MM.1S (cell line): ENCODE measurements around the gene NUMA1.

ENCODE experiments used
- CTCF ChIP-seq: fragments of 300-600 bp; sonication (generic); IDR thresholded peaks from 2 replicates; pipeline ENCODE4 v1.5.1; 2016; ENCODE audit warnings: antibody characterized with exemption, low read length, mixed read lengths
- EZH2 ChIP-seq: fragments of 300-600 bp; sonication (generic); optimal IDR thresholded peaks from 2 replicates; pipeline ENCODE3; 2017; ENCODE audit warnings: low read depth, mild to moderate bottlenecking, antibody characterized with exemption, low read length, mixed read lengths

- no peak for TF ChIP-seq CTCF
- TF ChIP-seq EZH2 = no peak
Observed at GRCh38 chr11:72072348-72072747, 8.0 kb downstream of the NUMA1 start.
